Astrocyte (in vitro differentiated cells and primary cell): ENCODE data around the gene REXO1. TPM values are rescaled to one million over a fixed set of nuclear protein-coding genes. Genes with fewer than 3 reads are reported as not detected.

Experiments used
- DNase-seq: peaks from one replicate; pipeline ENCODE4 v3.0.0-alpha.2; 2010; ENCODE audit warnings: low read depth
- FAIRE-seq: peaks from 2 replicates; lab custom pipeline; 2011; peaks lifted over from hg19 to GRCh38; lab: Jason Lieb, UNC
- H2AFZ ChIP-seq: 2 replicates; pipeline ENCODE4 v1.6.0; 2012; ENCODE audit warnings: low read depth, low read length, inconsistent platforms
- H3K27ac ChIP-seq: 2 replicates; pipeline ENCODE4 v1.5.1; 2011; ENCODE audit warnings: low read depth, low read length, inconsistent platforms
- H3K27me3 ChIP-seq: 2 replicates; pipeline ENCODE4 v1.6.0; 2011; ENCODE audit warnings: low read length, inconsistent platforms; ENCODE audit not compliant: insufficient read depth
- H3K36me3 ChIP-seq: 2 replicates; pipeline ENCODE4 v1.5.1; 2011; ENCODE audit warnings: low read length, inconsistent platforms; ENCODE audit not compliant: insufficient read depth
- H3K4me1 ChIP-seq: 2 replicates; pipeline ENCODE4 v1.5.1; 2011; ENCODE audit warnings: low read length, inconsistent platforms; ENCODE audit not compliant: insufficient read depth
- H3K4me2 ChIP-seq: 2 replicates; pipeline ENCODE4 v1.6.0; 2012; ENCODE audit warnings: low read length, inconsistent platforms
- H3K4me3 ChIP-seq: 2 replicates; pipeline ENCODE4 v1.5.1; 2011; ENCODE audit warnings: low read depth, mild to moderate bottlenecking, low read length, inconsistent platforms; ENCODE audit not compliant: insufficient read depth
- H3K79me2 ChIP-seq: 2 replicates; pipeline ENCODE4 v1.6.0; 2012; ENCODE audit warnings: mild to moderate bottlenecking, low read length, inconsistent platforms; ENCODE audit not compliant: insufficient read depth
- H3K9ac ChIP-seq: 2 replicates; pipeline ENCODE4 v1.6.0; 2012; ENCODE audit warnings: mild to moderate bottlenecking, low read length, inconsistent platforms
- H3K9me3 ChIP-seq: 2 replicates; pipeline ENCODE4 v1.5.1; 2012; ENCODE audit warnings: low read depth, mild to moderate bottlenecking, low read length, inconsistent platforms; ENCODE audit not compliant: insufficient read depth
- H4K20me1 ChIP-seq: 2 replicates; pipeline ENCODE4 v1.6.0; 2012; ENCODE audit warnings: low read length, inconsistent platforms; ENCODE audit not compliant: insufficient read depth
- H3K27ac Mint-ChIP-seq: one replicate; pipeline ENCODE4 v1.8.0; 2021; ENCODE audit warnings: mild to moderate bottlenecking, mixed read lengths; ENCODE audit not compliant: unreplicated experiment
- H3K27me3 Mint-ChIP-seq: one replicate; pipeline ENCODE4 v1.8.0; 2021; ENCODE audit warnings: low read depth, mixed read lengths; ENCODE audit not compliant: unreplicated experiment
- H3K36me3 Mint-ChIP-seq: one replicate; pipeline ENCODE4 v1.8.0; 2021; ENCODE audit warnings: low read depth, mixed read lengths; ENCODE audit not compliant: unreplicated experiment
- H3K4me1 Mint-ChIP-seq: one replicate; pipeline ENCODE4 v1.8.0; 2021; ENCODE audit warnings: low read depth, mixed read lengths; ENCODE audit not compliant: unreplicated experiment
- H3K4me3 Mint-ChIP-seq: one replicate; pipeline ENCODE4 v1.8.0; 2021; ENCODE audit warnings: mild to moderate bottlenecking, moderate library complexity, mixed read lengths; ENCODE audit not compliant: unreplicated experiment
- H3K9me3 Mint-ChIP-seq: one replicate; pipeline ENCODE4 v1.8.0; 2021; ENCODE audit warnings: mild to moderate bottlenecking, mixed read lengths; ENCODE audit not compliant: unreplicated experiment
- EZH2 ChIP-seq: IDR thresholded peaks from 2 replicates; pipeline ENCODE4 v1.6.1; 2012; ENCODE audit warnings: mild to moderate bottlenecking, low read length, inconsistent platforms; ENCODE audit not compliant: insufficient read depth
- total RNA-seq: library from RNA; stranded (reverse); gene quantifications from 2 replicates; pipeline ENCODE4 v1.2.1, GENCODE V29; 2021
- TF ChIP-seq, protein P1 (sequence below): IDR thresholded peaks from 2 replicates; pipeline ENCODE4 v1.5.1; 2011; ENCODE audit warnings: low read depth, mild to moderate bottlenecking, inconsistent platforms, low read length, moderate library complexity; ENCODE audit not compliant: insufficient read depth

REXO1 gene
- total RNA-seq, 1 donor from 2014 or later, result 35.5 TPM

DNA sequence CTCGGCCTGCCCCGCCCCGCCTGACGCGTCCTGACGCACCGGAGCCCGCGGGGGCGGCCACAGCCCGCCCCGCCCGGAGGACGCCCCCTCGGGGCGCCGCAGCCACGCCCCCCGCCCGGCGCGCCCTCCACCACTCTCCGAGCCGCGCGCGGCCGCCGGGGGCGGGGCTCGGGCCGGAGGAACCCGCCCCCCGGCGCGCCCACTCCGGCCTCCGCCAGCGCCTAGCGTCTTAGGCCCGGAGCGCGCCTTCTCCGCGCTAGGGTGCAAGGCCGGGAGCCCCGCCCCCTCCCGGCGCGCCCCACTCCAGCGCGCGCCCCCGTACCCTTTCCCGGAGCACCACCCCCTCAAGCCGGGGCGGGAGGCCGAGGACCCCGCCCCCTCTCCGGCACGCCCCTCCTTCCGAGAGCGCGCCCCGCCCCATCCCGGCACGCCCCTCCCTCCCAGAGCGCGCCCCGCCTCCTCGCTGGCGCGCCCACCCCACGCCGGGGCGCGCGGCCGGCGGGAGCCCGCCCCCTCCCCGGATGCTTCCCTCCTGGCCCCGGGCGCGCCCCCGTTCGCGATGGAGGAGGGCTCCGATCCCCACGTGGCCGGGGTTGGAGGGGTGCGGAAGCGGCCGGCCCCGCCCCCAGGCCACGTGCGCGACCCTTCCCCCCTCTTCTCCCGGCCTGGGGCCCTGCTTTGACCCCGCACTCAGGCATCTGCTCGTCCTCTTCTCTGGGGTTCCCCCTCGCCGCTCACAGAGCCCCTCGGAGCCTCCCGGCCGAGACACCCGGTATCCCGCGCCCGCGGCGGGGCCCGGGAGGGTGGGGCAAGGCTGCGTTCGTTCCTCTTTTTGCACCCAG lies 15.6 kb upstream of the REXO1 start:
- Mint-ChIP-seq H3K36me3 (no peaks in the 10 kb centered on the region), H3K4me3 (peak overlapping the region; percentile 69), H3K4me1 (peaks cover 4% of the 10 kb centered on the region), H3K9me3 (no peaks in the 10 kb centered on the region), H3K27ac (no peak overlapping the region), H3K27me3 (no peaks in the 10 kb centered on the region)
- peaks cover 38% of the 10 kb centered on the region for H3K79me2 ChIP-seq
- peaks cover 27% of the 10 kb centered on the region for H3K4me1 ChIP-seq
- TF ChIP-seq, protein P1, sequence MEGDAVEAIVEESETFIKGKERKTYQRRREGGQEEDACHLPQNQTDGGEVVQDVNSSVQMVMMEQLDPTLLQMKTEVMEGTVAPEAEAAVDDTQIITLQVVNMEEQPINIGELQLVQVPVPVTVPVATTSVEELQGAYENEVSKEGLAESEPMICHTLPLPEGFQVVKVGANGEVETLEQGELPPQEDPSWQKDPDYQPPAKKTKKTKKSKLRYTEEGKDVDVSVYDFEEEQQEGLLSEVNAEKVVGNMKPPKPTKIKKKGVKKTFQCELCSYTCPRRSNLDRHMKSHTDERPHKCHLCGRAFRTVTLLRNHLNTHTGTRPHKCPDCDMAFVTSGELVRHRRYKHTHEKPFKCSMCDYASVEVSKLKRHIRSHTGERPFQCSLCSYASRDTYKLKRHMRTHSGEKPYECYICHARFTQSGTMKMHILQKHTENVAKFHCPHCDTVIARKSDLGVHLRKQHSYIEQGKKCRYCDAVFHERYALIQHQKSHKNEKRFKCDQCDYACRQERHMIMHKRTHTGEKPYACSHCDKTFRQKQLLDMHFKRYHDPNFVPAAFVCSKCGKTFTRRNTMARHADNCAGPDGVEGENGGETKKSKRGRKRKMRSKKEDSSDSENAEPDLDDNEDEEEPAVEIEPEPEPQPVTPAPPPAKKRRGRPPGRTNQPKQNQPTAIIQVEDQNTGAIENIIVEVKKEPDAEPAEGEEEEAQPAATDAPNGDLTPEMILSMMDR, result no peak
- no peak for TF ChIP-seq EZH2
- H3K9ac ChIP-seq, result peak overlapping the region; percentile 87
- peak overlapping the region; percentile 73 for H2AFZ ChIP-seq
- H3K4me3 ChIP-seq, result peak overlapping the region; percentile 62
- peaks cover 38% of the 10 kb centered on the region for H4K20me1 ChIP-seq
- H3K27me3 ChIP-seq, result no peaks in the 10 kb centered on the region
- H3K9me3 ChIP-seq, result no peaks in the 10 kb centered on the region
- peak; percentile 74 for DNase-seq
- H3K36me3 ChIP-seq, result no peaks in the 10 kb centered on the region
- peak overlapping the region; percentile 98 for H3K4me2 ChIP-seq
- peak overlapping the region; percentile 66 for H3K27ac ChIP-seq
- no peak for FAIRE-seq

DNA sequence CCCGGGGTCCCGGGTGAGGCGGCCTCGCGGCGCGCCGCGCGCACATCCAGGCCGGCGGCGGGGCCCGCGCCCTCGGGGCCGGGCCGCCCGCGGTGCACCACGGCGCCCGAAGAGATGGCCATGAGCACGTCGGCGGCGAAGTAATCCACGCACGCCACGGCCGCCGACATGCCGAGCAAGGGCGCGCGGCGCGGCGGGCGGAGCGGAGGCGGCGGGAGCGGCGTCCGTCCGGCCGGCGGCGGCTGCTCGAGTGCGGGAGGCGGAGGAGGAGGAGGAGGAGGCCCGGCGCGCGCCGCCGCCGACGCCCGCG lies 15.0 kb upstream of the REXO1 start, which contains the start of gene KLF16:
KLF16 (minus strand) TSS at position 252 of the 310 bp plus-strand sequence; CDS start at position 170, 82 bp downstream.
- Mint-ChIP-seq H3K4me3 (peak within 1 kb of the TSS; percentile 90), H3K27ac (peak within 1 kb of the TSS; percentile 87), H3K4me1 (peaks cover 4% of the 10 kb centered on the region), H3K27me3 (no peaks in the 10 kb centered on the region), H3K36me3 (no peaks in the 10 kb centered on the region), H3K9me3 (no peaks in the 10 kb centered on the region)
- no peaks in the 10 kb centered on the region for H3K36me3 ChIP-seq
- H3K4me1 ChIP-seq, result peaks cover 27% of the 10 kb centered on the region
- no peaks in the 10 kb centered on the region for H3K27me3 ChIP-seq
- DNase-seq, result no peak
- peak within 1 kb of the TSS; percentile 73 for H2AFZ ChIP-seq
- no peak for TF ChIP-seq EZH2
- TF ChIP-seq, protein P1, result no peak
- H3K9ac ChIP-seq, result peak within 1 kb of the TSS; percentile 87
- H3K79me2 ChIP-seq, result peaks cover 44% of the 10 kb centered on the region
- H3K4me3 ChIP-seq, result peak within 1 kb of the TSS; percentile 86
- peak within 1 kb of the TSS; percentile 66 for H3K27ac ChIP-seq
- FAIRE-seq, result no peak
- H3K9me3 ChIP-seq, result no peaks in the 10 kb centered on the region
- peak within 1 kb of the TSS; percentile 98 for H3K4me2 ChIP-seq
- peaks cover 44% of the 10 kb centered on the region for H4K20me1 ChIP-seq
